H9 (cell line): Measurements from ENCODE around the gene PMF1. TPM values are rescaled to one million over a fixed set of nuclear protein-coding genes. Genes with fewer than 3 reads are reported as not detected.
A peak's percentile ranks its signal among the peaks of the same experiment; 100 is the strongest.

Experiments
- DNase-seq: peaks from one replicate; pipeline ENCODE4 v3.0.0-alpha.2; 2017
- H2AFZ ChIP-seq: one replicate; pipeline ENCODE4 v1.6.1; 2013; ENCODE audit warnings: mild to moderate bottlenecking, low read length, control low read depth, moderate library complexity
- H2AK5ac ChIP-seq: 2 replicates; pipeline ENCODE4 v1.6.1; 2013; ENCODE audit warnings: low read length, control low read depth, mixed read lengths; ENCODE audit not compliant: insufficient read length
- H2BK120ac ChIP-seq: one replicate; pipeline ENCODE4 v1.6.1; 2013; ENCODE audit warnings: low read depth, mild to moderate bottlenecking, low read length, control low read depth, inconsistent platforms; ENCODE audit not compliant: poor library complexity, severe bottlenecking
- H2BK12ac ChIP-seq: 2 replicates; pipeline ENCODE4 v1.6.1; 2013; ENCODE audit warnings: low read length, control low read depth, mixed read lengths, low read depth; ENCODE audit not compliant: insufficient read length
- H2BK15ac ChIP-seq: 2 replicates; pipeline ENCODE4 v1.6.1; 2013; ENCODE audit warnings: low read depth, low read length, control low read depth
- H2BK20ac ChIP-seq: one replicate; pipeline ENCODE4 v1.6.1; 2013; ENCODE audit warnings: low read depth, mild to moderate bottlenecking, low read length, control low read depth, inconsistent platforms; ENCODE audit not compliant: poor library complexity, severe bottlenecking
- H2BK5ac ChIP-seq: 2 replicates; pipeline ENCODE4 v1.6.1; 2013; ENCODE audit warnings: low read length, control low read depth, mixed read lengths; ENCODE audit not compliant: insufficient read length
- H3K14ac ChIP-seq: 2 replicates; pipeline ENCODE4 v1.6.1; 2013; ENCODE audit warnings: low read length, control low read depth; ENCODE audit not compliant: insufficient read depth
- H3K18ac ChIP-seq: 2 replicates; pipeline ENCODE4 v1.6.1; 2013; ENCODE audit warnings: low read depth, mild to moderate bottlenecking, mixed read lengths, low read length, control low read depth; ENCODE audit not compliant: insufficient read length
- H3K23ac ChIP-seq: 2 replicates; pipeline ENCODE4 v1.6.1; 2013; ENCODE audit warnings: low read length, control low read depth, mixed read lengths, low read depth; ENCODE audit not compliant: insufficient read length
- H3K23me2 ChIP-seq: 2 replicates; pipeline ENCODE4 v1.6.1; 2013; ENCODE audit warnings: low read depth, mild to moderate bottlenecking, mixed read lengths, low read length, control low read depth; ENCODE audit not compliant: insufficient read length, poor library complexity, severe bottlenecking
- H3K27ac ChIP-seq: 2 replicates; pipeline ENCODE4 v1.5.1; 2013; ENCODE audit warnings: low read length, control low read depth, mixed read lengths, low read depth; ENCODE audit not compliant: insufficient read length
- H3K27me3 ChIP-seq: 2 replicates; pipeline ENCODE4 v1.6.1; 2013; ENCODE audit warnings: low read length, control low read depth, inconsistent platforms; ENCODE audit not compliant: insufficient read depth
- H3K4ac ChIP-seq: 2 replicates; pipeline ENCODE4 v1.6.1; 2013; ENCODE audit warnings: low read depth, mild to moderate bottlenecking, control low read depth, inconsistent platforms, low read length, moderate library complexity
- H3K4me1 ChIP-seq: 2 replicates; pipeline ENCODE4 v1.6.1; 2013; ENCODE audit warnings: low read length, control low read depth, inconsistent platforms; ENCODE audit not compliant: insufficient read depth
- H3K4me2 ChIP-seq: 2 replicates; pipeline ENCODE4 v1.6.1; 2013; ENCODE audit warnings: low read length, control low read depth, mixed read lengths; ENCODE audit not compliant: insufficient read length, insufficient read depth
- H3K56ac ChIP-seq: 2 replicates; pipeline ENCODE4 v1.6.1; 2013; ENCODE audit warnings: low read depth, mild to moderate bottlenecking, mixed read lengths, low read length, control low read depth; ENCODE audit not compliant: insufficient read length
- H3K79me1 ChIP-seq: 2 replicates; pipeline ENCODE4 v1.6.1; 2013; ENCODE audit warnings: low read depth, mild to moderate bottlenecking, moderate library complexity, low read length, control low read depth, inconsistent platforms; ENCODE audit not compliant: insufficient read depth, poor library complexity, severe bottlenecking
- H3K79me2 ChIP-seq: 2 replicates; pipeline ENCODE4 v1.6.1; 2013; ENCODE audit warnings: low read length, control low read depth, inconsistent platforms; ENCODE audit not compliant: insufficient read depth
- H3K9ac ChIP-seq: 2 replicates; pipeline ENCODE4 v1.6.1; 2013; ENCODE audit warnings: low read length, control low read depth, mixed read lengths; ENCODE audit not compliant: insufficient read length; ENCODE audit errors: extremely low read depth
- H3K9me3 ChIP-seq: one replicate; pipeline ENCODE4 v1.6.1; 2013; ENCODE audit warnings: low read depth, low read length, inconsistent platforms; ENCODE audit not compliant: control insufficient read depth
- H3T11ph ChIP-seq: one replicate; pipeline ENCODE4 v1.6.1; 2013; ENCODE audit warnings: mild to moderate bottlenecking, low read length, control low read depth, inconsistent platforms
- H4K20me1 ChIP-seq: one replicate; pipeline ENCODE4 v1.6.1; 2013; ENCODE audit not compliant: control insufficient read depth, insufficient read length, insufficient read depth
- H4K5ac ChIP-seq: 2 replicates; pipeline ENCODE4 v1.6.1; 2013; ENCODE audit warnings: low read depth, mild to moderate bottlenecking, mixed read lengths, low read length, control low read depth; ENCODE audit not compliant: insufficient read length
- H4K8ac ChIP-seq: replicated peaks from 2 replicates; pipeline ENCODE4 v1.6.1; 2013; ENCODE audit warnings: low read length, control low read depth, mixed read lengths, low read depth; ENCODE audit not compliant: insufficient read length
- H4K91ac ChIP-seq: 2 replicates; pipeline ENCODE4 v1.6.1; 2013; ENCODE audit warnings: low read depth, mild to moderate bottlenecking, moderate library complexity, mixed read lengths, low read length, control low read depth; ENCODE audit not compliant: insufficient read length
- H3K27ac Mint-ChIP-seq, 3 experiments: 2 replicates in 2 of 3; 3 replicates in 1 of 3; pipeline ENCODE4 v1.8.0; 2020 to 2021; ENCODE audit warnings: mixed read lengths in 3 of 3, mild to moderate bottlenecking in 1 of 3, moderate library complexity in 1 of 3
- H3K27me3 Mint-ChIP-seq: 2 replicates; pipeline ENCODE4 v1.8.0; 2021; ENCODE audit warnings: low read depth, mild to moderate bottlenecking, moderate library complexity, mixed read lengths
- H3K36me3 Mint-ChIP-seq, 3 experiments: 2 replicates in 2 of 3; 3 replicates in 1 of 3; pipeline ENCODE4 v1.8.0; 2020 to 2021; ENCODE audit warnings: low read depth in 3 of 3, mixed read lengths in 3 of 3; ENCODE audit not compliant: insufficient read depth in 1 of 3
- H3K4me1 Mint-ChIP-seq, 2 experiments: 2 replicates each; pipeline ENCODE4 v1.8.0; 2020; ENCODE audit warnings: mixed read lengths in 2 of 2
- H3K4me3 Mint-ChIP-seq, 2 experiments: 2 replicates in 1 of 2; 3 replicates in 1 of 2; pipeline ENCODE4 v1.8.0; 2020 to 2021; ENCODE audit warnings: mild to moderate bottlenecking in 2 of 2, mixed read lengths in 2 of 2, moderate library complexity in 1 of 2
- H3K9me3 Mint-ChIP-seq, 2 experiments: 2 replicates in 1 of 2; 3 replicates in 1 of 2; pipeline ENCODE4 v1.8.0; 2020; ENCODE audit warnings: mild to moderate bottlenecking in 2 of 2, mixed read lengths in 2 of 2, moderate library complexity in 1 of 2
- WGBS: extraction: QIAGEN DNeasy Blood & Tissue Kit; methylation state at CpG from one replicate; pipeline ENCODE4 v1.1.7; 2013; ENCODE audit warnings: missing lambda C conversion rate, low lambda C conversion rate, mixed read lengths; ENCODE audit not compliant: insufficient read length; ENCODE audit errors: extremely low coverage; 5-methylcytosine and 5-hydroxymethylcytosine counted together
- total RNA-seq: library from RNA; stranded (reverse); gene quantifications from 2 replicates; pipeline ENCODE4 v1.2.1, GENCODE V29; 2021
- TF ChIP-seq, protein P1 (sequence below): fragments of 200-600 bp; sonication (generic); conservative IDR thresholded peaks from 3 replicates; pipeline ENCODE4 v1.8.0; 2021; ENCODE audit warnings: antibody characterized with exemption, mild to moderate bottlenecking

The PMF1 gene
- total RNA-seq, 1 experiment from 2014 or later: 136 TPM

DNA sequence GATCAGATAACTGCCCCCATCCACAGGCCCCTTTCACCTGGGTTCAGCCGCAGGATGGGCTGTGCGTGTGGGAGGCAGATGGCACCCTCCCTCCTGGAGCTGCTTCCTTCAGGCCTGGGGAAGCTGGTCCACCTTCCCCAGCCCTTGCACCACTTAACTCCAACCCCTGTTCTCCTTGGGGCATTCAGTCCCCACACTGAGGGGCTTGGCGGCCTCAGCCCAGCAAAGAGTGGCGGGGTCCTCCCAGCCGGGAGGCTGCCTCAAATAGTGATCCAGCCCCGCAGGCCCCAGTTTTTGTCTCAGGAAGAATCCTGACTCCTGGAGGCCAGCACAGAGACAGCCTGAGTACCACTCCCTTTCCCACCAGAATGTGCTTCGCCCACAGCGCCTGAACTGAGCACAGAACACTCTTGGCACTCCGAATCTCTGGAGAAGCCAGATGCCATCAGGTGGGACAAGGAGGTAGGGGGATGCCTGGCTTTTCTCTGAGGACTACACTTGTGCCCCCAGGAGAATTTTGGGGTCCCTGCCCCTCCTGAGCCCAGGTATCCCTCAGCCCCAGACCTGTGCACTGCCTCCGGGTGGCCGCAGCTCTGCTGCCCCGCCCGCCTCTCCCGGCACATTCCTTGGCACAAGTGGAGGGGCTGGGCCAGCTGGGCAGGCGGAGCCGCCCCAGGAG is 34.1 kb downstream of the PMF1 start:
- Mint-ChIP-seq H3K27ac (peak overlapping the region in 1 of 3 experiments; percentile 76; a peak in 2 of 7 replicates), H3K4me1 (peaks cover 15 to 22% of the 10 kb centered on the region in 2 experiments), H3K9me3 (no peaks in the 10 kb centered on the region), H3K27me3 (peaks cover 4% of the 10 kb centered on the region; the same call in 1 of the 2 replicates), H3K4me3 (no peak overlapping the region), H3K36me3 (peaks cover 10 to 38% (median 28%) of the 10 kb centered on the region in 3 experiments; a peak in 6 of 7 replicates)
- H3K18ac ChIP-seq: no peak overlapping the region
- no peak overlapping the region for H4K8ac ChIP-seq
- H3T11ph ChIP-seq: no peak overlapping the region
- no peak overlapping the region for H2BK12ac ChIP-seq
- no peak overlapping the region for H2BK20ac ChIP-seq
- no peaks in the 10 kb centered on the region for H3K9me3 ChIP-seq
- DNase-seq: no peak
- no peak overlapping the region for H3K4me2 ChIP-seq
- WGBS: no CpG with 5 or more reads among the region's 16 CpGs
- H2AK5ac ChIP-seq: no peak overlapping the region
- no peaks in the 10 kb centered on the region for H3K79me2 ChIP-seq
- H2BK5ac ChIP-seq: no peak overlapping the region
- H4K5ac ChIP-seq: no peak overlapping the region
- no peak overlapping the region for H2BK15ac ChIP-seq
- H4K91ac ChIP-seq: no peak overlapping the region
- H3K79me1 ChIP-seq: no peaks in the 10 kb centered on the region
- peak overlapping the region; percentile 14; the same call in 1 of the 2 replicates for H3K14ac ChIP-seq
- no peak overlapping the region for H3K9ac ChIP-seq
- H3K27me3 ChIP-seq: no peaks in the 10 kb centered on the region
- H3K4me1 ChIP-seq: peaks cover 2% of the 10 kb centered on the region; the same call in 1 of the 2 replicates
- H3K56ac ChIP-seq: no peak overlapping the region
- H3K4ac ChIP-seq: no peak overlapping the region
- TF ChIP-seq, protein P1, sequence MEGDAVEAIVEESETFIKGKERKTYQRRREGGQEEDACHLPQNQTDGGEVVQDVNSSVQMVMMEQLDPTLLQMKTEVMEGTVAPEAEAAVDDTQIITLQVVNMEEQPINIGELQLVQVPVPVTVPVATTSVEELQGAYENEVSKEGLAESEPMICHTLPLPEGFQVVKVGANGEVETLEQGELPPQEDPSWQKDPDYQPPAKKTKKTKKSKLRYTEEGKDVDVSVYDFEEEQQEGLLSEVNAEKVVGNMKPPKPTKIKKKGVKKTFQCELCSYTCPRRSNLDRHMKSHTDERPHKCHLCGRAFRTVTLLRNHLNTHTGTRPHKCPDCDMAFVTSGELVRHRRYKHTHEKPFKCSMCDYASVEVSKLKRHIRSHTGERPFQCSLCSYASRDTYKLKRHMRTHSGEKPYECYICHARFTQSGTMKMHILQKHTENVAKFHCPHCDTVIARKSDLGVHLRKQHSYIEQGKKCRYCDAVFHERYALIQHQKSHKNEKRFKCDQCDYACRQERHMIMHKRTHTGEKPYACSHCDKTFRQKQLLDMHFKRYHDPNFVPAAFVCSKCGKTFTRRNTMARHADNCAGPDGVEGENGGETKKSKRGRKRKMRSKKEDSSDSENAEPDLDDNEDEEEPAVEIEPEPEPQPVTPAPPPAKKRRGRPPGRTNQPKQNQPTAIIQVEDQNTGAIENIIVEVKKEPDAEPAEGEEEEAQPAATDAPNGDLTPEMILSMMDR: no peak; the same call in 2 of the 3 replicates
- H2BK120ac ChIP-seq: no peak overlapping the region
- no peak overlapping the region for H3K27ac ChIP-seq
- no peak overlapping the region for H2AFZ ChIP-seq
- no peak overlapping the region for H3K23ac ChIP-seq
- no peaks in the 10 kb centered on the region for H4K20me1 ChIP-seq
- H3K23me2 ChIP-seq: peaks cover 3% of the 10 kb centered on the region
